GM18499 (cell line): ENCODE results near the gene PIRT.

Experiments used
- ATAC-seq: cut with Tn5 transposase; IDR thresholded peaks from one replicate; pipeline ENCODE4 v1.9.1; 2021; ENCODE audit warnings: moderate number of reproducible peaks; ENCODE audit not compliant: insufficient read depth, unreplicated experiment

PIRT gene

GRCh38 chr17:10824874-10825273, 13.0 kb downstream of the PIRT start:
- ATAC-seq: no peak

- no peak for ATAC-seq
These were observed 16.1 kb downstream of the PIRT start for GRCh38 chr17:10821770-10822169.

- no peak for ATAC-seq
These were observed 16.8 kb downstream of the PIRT start for GRCh38 chr17:10821054-10821453.

GRCh38 chr17:10815319-10815718, 22.6 kb downstream of the PIRT start:
- ATAC-seq: no peak

- ATAC-seq: no peak
These were observed 23.8 kb downstream of the PIRT start for GRCh38 chr17:10814075-10814474.

- no peak for ATAC-seq
These were observed 25.2 kb downstream of the PIRT start for GRCh38 chr17:10812674-10813073.

DNA sequence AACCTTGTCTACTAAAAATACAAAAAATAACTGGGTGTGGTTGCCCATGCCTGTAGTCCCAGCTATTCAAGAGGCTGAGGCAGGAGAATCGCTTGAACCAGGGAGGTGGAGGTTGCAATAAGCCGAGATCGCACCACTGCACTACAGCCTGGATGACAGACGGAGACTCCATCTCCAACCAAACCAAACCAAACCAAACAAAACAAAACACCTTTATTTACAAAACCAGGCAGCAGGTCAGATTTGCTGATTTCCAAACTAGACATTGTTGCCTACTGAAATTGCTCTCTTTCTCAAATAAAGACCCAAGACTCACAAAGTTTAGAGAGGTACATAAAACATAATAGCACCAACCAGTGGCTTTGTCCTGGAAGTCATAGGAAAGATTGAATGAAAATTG, 28.3 kb downstream of the PIRT start:
- ATAC-seq: no peak

DNA sequence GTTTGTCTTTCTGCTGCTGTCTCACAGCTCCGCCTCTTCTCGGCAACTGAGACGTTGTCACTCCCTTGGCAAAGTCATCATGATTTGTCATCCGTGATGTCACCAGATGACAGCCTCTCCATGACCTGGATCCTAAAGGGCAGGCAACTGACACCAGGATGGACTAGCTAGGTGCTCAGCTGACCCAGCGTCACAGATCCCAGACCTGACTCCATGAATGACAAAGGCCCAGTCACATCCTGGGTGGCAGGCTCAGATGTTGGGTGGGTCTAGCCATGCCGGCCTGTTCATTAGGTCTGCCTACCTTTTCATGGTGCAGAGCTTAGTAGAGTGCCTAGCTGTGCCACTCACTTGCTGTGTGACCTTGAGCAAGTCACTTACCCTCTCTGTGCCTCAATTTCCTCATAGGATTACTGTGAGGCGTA, 30.2 kb downstream of the PIRT start:
- no peak for ATAC-seq

GRCh38 chr17:10806545-10807262, 31.2 kb downstream of the PIRT start:
- ATAC-seq: no peak

GRCh38 chr17:10805911-10806310, 32.0 kb downstream of the PIRT start:
- no peak for ATAC-seq

GRCh38 chr17:10804546-10804945, 33.3 kb downstream of the PIRT start:
- no peak for ATAC-seq

GRCh38 chr17:10803830-10804475, 33.9 kb downstream of the PIRT start, which contains the start of gene TMEM238L:
Gene TMEM238L (minus strand): TSS chr17:10804099. CDS start chr17:10803963, 136 bp downstream.
- no peak for ATAC-seq

DNA sequence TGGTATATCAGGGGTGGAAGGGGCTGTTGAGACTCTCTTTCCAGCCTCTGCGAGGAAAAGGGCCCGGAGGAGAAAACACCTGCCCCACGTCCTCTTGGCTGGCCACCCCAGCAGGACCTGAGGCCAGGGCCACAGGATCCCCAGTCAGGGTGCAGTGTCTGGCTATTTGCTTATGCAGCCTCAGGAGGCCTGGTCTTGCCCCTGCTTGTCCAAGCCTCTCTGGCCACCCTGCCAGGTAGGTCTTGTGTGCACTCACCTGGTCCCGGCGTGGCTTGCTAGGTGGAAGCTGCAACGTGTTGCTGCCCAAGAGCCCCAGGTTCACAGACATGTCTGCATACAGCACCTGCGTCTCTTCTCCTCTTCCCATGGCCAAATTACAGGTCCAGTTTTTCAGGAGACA, 34.5 kb downstream of the PIRT start:
- ATAC-seq: no peak

DNA sequence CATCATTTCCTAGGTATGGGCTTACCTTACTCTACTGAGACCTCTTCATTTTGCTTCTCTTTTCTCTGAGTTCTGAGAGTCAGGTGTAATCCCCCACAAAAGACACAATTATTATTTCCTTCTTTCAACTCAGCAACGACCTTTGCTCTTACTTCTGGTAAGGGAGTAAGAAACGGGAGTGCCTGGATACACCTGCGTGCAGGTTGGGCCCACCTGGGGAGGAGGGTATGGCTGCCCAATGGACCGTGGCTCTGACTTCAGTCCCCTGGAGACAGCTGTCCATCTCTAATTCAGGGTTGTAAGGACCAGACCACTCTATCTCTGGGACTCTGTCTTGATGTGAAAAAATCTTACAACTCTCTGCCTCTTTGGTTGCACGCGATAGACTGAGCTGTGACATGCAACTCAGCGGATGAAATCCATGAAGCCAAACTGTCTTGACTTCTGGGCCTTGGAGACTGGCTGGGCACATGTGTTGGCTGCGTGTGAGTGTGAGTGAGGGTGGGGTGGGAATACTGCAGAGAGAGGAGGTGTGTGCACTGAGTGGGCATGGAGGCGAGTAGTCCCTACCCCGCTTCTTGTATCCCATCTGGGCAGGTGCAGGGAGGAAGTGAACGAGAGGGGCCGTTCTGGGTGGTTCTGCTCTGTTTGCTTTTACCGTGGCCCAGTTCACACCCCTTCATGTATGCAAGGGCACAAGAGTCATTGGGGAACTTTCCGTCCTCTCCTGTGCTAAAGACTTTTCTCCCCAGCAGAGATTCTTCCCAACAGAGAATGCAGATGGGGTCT, 35.2 kb downstream of the PIRT start:
- no peak for ATAC-seq

DNA sequence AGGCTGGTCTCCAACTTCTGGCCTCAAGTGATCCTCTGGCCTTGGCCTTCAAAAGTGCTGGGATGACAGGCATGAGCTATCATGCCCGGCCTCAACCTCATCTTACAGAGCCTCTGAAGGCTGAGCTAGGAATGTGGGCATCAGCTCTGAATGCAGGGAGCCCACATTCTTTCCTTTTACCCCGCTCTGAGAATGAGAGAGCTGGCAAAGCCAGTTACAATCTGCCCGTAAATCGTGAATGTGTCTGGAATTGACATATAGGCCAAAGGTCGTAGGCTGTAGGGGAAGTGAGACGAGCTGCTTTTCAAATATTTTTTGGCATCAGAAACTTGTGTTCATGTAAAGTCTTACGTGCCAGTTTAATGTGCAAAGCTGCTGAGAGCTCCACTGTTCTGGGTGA, 38.5 kb downstream of the PIRT start:
- ATAC-seq: no peak

- ATAC-seq: no peak
These were observed 39.0 kb downstream of the PIRT start for GRCh38 chr17:10798910-10799309.

GRCh38 chr17:10798332-10798749, 39.5 kb downstream of the PIRT start:
- ATAC-seq: no peak

DNA sequence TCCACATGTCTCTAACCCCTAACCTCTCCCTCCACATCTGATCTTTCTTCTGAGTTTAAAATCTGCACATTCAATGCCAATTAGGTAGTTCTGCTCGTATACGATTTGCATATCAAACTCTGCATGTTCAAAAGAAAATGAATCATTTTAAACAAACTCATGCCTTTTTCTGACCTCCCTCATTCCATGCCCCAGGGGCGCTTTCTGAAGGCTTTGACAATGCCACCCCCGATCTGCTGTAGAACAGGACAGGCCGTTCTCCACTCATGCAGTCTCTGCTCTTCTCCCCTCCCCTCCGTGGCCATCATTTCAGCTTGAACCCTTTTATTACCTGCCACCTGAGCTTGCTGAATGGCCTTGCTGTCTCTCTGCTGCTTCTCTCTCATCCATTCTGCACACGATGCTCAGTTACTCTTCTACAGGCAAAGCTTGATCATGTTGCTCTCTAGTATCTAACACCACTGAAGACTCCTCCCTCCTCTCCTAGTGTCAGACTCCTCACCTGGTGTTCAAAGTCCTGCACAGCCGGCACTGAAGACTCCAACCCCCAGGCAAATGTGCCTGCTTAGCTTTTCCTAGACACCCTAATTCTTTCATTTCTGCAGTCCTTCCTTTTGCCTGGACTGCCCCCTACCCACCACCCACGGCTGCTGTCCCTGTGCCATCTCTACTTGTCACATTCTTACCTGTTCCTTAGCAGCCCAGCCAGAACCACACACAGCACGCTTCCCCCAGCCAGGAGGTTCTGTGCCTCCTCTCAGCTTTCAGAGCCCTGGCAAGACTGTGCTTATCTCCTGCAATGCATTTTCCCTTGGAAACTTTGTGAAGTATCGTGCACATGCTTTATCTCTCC, 40.2 kb downstream of the PIRT start:
- no peak for ATAC-seq

GRCh38 chr17:10793816-10794215, 44.1 kb downstream of the PIRT start:
- ATAC-seq: no peak

DNA sequence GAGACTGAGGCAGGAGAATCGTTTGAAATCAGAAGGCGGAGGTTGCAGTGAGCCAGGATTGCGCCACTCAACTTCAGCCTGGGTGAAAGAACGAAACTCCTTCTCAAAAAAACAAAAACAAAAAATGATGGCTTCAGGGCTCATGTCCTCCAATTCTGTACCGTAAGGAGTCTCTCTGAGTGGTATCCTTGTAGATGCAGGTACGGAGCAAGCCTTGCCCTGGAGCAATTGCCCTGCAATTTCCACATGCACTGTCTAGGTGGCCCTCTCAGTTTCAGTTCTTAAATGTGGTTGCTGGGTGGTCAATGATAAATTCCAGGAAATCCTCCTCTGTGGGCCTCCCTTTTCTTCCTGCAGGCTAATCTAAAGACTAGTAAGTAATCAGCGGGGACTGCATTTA, 44.6 kb downstream of the PIRT start:
- ATAC-seq: no peak
